ENCODE measurements around the gene CLCNKA.
"Not testable (repeated sequence)": the region's sequence is repeated elsewhere in the genome, so short reads cannot be mapped to it uniquely, and the experiment has no call there.

DNA sequence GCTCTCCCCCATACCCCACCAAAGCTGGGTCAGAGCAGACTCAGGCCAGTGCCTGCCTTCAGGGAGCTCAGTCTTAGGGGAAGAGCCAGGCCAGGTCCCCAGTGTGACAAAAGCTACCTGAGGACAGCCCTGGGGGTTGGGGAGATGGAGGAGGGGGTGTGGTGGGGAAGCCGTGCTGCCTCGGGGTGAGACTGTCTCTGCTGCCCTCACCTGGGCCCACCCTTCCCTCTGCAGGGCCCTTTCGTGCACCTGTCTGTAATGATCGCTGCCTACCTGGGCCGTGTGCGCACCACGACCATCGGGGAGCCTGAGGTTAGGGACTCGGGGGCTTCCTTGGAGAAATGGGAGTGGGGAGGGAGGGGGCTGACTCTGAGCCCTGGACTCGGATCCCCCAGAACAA, 4.5 kb downstream of the CLCNKA start:
- not testable (repeated sequence) for TF ChIP-seq EZH2 (IDR thresholded peaks at IDR 0.05; ENCODE audit: borderline replicate concordance, low read depth, low read length, severe bottlenecking)
- TF ChIP-seq, protein P1, sequence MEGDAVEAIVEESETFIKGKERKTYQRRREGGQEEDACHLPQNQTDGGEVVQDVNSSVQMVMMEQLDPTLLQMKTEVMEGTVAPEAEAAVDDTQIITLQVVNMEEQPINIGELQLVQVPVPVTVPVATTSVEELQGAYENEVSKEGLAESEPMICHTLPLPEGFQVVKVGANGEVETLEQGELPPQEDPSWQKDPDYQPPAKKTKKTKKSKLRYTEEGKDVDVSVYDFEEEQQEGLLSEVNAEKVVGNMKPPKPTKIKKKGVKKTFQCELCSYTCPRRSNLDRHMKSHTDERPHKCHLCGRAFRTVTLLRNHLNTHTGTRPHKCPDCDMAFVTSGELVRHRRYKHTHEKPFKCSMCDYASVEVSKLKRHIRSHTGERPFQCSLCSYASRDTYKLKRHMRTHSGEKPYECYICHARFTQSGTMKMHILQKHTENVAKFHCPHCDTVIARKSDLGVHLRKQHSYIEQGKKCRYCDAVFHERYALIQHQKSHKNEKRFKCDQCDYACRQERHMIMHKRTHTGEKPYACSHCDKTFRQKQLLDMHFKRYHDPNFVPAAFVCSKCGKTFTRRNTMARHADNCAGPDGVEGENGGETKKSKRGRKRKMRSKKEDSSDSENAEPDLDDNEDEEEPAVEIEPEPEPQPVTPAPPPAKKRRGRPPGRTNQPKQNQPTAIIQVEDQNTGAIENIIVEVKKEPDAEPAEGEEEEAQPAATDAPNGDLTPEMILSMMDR (IDR thresholded peaks at IDR 0.05; ENCODE audit: borderline replicate concordance, extremely low read depth, low read length, poor library complexity, severe bottlenecking): not testable (repeated sequence)
